Thoracic aorta (tissue), 2 donors: ENCODE data around the gene RECQL. TPM values are rescaled to one million over a fixed set of nuclear protein-coding genes. Genes with fewer than 3 reads are reported as not detected.

Source experiments
- ATAC-seq: fragments of 150-250 bp; one replicate; pipeline ENCODE4 v1.8.0; 2017; ENCODE audit warnings: low read depth; ENCODE audit not compliant: insufficient number of reproducible peaks, low FRiP score
- DNase-seq: peaks from one replicate; pipeline ENCODE4 v3.0.0-alpha.2; 2020; ENCODE audit warnings: low spot score
- H3K27ac ChIP-seq, 2 donors: fragments of 200-600 bp; sonication (generic); 1 replicate in 1 of 2; 2 replicates in 1 of 2; pipeline ENCODE4 v1.5.1; 2016; ENCODE audit warnings: mild to moderate bottlenecking in 2 of 2, moderate library complexity in 2 of 2
- H3K27me3 ChIP-seq: fragments of 200-600 bp; sonication (generic); replicated peaks from 2 replicates; pipeline ENCODE4 v1.6.0; 2016; ENCODE audit warnings: mild to moderate bottlenecking; ENCODE audit not compliant: insufficient read depth
- H3K36me3 ChIP-seq: fragments of 200-600 bp; sonication (generic); one replicate; pipeline ENCODE4 v1.5.1; 2016
- H3K4me1 ChIP-seq, 2 donors: fragments of 200-600 bp; sonication (generic); 1 replicate in 1 of 2; 2 replicates in 1 of 2; pipeline versions ENCODE4 v1.5.1 to v1.6.0; 2016; ENCODE audit warnings: low read depth in 2 of 2, mild to moderate bottlenecking in 1 of 2; ENCODE audit not compliant: control insufficient read depth in 1 of 2
- H3K4me3 ChIP-seq: fragments of 200-600 bp; sonication (generic); 2 replicates; pipeline ENCODE4 v1.5.1; 2016; ENCODE audit warnings: mild to moderate bottlenecking
- H3K9me3 ChIP-seq: fragments of 200-600 bp; sonication (generic); 2 replicates; pipeline ENCODE4 v1.5.1; 2016
- total RNA-seq, 2 donors: library from RNA; depleted of rRNA; stranded (reverse); fragments of >200 nt; gene quantifications; one replicate each; pipeline versions ENCODE4 v1.1.0 to v1.2.3, GENCODE V29; 2016
- TF ChIP-seq, protein P1 (sequence below): fragments of 200-600 bp; sonication (generic); IDR thresholded peaks from one replicate; pipeline ENCODE4 v1.5.1; 2019; ENCODE audit warnings: antibody characterized with exemption

The RECQL gene
- total RNA-seq, 2 donors from 2014 or later = 30.1 to 55.3 TPM

DNA sequence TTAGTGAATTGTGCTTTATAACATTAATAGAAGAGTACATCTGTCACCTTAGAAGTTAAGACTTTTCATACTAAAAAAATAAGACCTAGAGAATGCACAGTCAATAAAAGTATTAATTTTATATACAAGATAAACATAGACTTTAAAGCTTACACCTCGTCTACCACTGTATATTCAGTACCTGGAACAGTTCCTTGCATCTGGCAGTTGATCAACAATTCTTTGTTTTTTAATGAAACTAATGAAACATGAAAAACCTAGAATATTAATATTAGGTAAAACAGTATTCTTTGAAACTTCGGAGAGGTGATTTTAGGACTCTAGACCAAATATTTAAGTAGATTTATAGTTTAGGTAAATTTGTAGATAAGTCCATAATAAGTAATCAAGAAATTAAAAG lies 4.5 kb upstream of the RECQL start:
- Histone ChIP-seq H3K9me3 (no peaks in the 10 kb centered on the region), H3K4me1 (peaks cover 19 to 34% of the 10 kb centered on the region in 2 donors), H3K36me3 (no peaks in the 10 kb centered on the region), H3K4me3 (no peak overlapping the region), H3K27ac (no peak overlapping the region), H3K27me3 (no peaks in the 10 kb centered on the region)
- no peak for DNase-seq
- TF ChIP-seq, protein P1, sequence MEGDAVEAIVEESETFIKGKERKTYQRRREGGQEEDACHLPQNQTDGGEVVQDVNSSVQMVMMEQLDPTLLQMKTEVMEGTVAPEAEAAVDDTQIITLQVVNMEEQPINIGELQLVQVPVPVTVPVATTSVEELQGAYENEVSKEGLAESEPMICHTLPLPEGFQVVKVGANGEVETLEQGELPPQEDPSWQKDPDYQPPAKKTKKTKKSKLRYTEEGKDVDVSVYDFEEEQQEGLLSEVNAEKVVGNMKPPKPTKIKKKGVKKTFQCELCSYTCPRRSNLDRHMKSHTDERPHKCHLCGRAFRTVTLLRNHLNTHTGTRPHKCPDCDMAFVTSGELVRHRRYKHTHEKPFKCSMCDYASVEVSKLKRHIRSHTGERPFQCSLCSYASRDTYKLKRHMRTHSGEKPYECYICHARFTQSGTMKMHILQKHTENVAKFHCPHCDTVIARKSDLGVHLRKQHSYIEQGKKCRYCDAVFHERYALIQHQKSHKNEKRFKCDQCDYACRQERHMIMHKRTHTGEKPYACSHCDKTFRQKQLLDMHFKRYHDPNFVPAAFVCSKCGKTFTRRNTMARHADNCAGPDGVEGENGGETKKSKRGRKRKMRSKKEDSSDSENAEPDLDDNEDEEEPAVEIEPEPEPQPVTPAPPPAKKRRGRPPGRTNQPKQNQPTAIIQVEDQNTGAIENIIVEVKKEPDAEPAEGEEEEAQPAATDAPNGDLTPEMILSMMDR = no peak
- no peak for ATAC-seq

DNA sequence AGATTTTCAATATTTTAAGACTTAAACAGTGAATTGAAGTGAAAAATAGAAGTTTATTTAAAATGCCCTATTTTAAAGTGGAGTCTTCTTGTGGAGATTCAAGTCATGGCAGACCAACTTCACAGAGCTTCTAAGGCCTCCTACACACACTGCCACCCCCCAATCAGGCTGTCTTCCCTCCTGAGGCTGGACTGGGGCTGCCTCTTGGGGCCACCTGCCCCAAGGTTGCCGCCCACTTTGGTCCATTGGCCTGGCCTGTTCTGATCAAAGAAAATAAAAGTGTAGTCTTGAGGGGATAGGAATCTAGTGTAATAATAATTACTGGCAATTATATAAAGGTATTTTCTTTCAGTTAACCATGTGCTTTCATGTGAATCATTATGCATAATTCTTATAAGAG lies 1.4 kb upstream of the RECQL start:
- Histone ChIP-seq H3K27me3 (no peaks in the 10 kb centered on the region), H3K4me3 (peak overlapping the region; percentile 93), H3K4me1 (peaks cover 30 to 52% of the 10 kb centered on the region in 2 donors), H3K9me3 (no peaks in the 10 kb centered on the region), H3K27ac (no peak overlapping the region), H3K36me3 (peaks cover 5% of the 10 kb centered on the region)
- DNase-seq (no peak), ATAC-seq (no peak)
- TF ChIP-seq, protein P1 = no peak

DNA sequence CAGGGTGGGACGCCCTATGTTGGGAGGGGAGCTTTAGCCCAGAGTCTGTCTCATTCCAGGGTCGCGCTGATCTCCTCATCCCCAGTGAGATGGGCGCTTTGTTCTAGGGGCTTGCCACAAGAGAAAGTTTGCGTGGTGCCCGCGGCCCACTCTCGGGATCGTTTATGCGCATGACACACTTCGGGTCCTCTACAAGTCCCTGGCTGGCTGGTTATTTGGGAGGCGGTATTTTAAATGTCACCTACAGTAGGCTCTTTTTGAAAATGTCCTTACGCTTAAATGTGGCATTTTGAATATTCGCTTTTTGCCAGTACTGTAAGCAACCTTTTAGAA lies 695 bp upstream of the RECQL start:
- H3K4me1 ChIP-seq = peaks cover 30 to 52% of the 10 kb centered on the region in 2 donors
- no peaks in the 10 kb centered on the region for H3K9me3 ChIP-seq
- peak; percentile 4 for DNase-seq
- H3K4me3 ChIP-seq = peak overlapping the region; percentile 93
- peaks cover 11% of the 10 kb centered on the region for H3K36me3 ChIP-seq
- TF ChIP-seq, protein P1 = no peak
- no peak for ATAC-seq
- H3K27ac ChIP-seq = peak overlapping the region; percentile 85 to 97
- no peaks in the 10 kb centered on the region for H3K27me3 ChIP-seq

DNA sequence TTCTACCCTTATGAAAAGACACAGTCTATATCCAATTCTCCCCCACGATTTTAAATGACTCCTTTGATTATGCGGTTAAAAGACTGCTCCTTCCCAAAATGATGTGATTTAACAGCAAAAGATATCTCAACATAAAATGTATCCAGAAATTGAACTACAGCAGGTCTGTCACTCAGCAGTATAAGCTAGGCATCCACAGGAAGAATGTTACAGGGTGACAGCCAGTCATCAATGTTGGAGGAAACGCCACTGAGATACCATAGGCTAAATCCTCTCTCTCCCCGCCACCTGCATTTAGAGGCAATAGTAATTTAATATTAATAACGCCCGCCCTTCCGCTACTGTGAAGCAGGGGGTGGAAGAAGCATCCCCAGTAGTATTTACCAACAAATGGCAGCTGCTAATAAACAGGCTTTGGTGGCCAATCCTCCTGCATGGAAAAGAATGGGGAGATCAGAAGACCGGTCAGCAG lies 613 bp downstream of the RECQL start:
- Histone ChIP-seq H3K27ac (peak overlapping the region; percentile 85 to 97), H3K27me3 (no peaks in the 10 kb centered on the region), H3K9me3 (no peaks in the 10 kb centered on the region), H3K4me3 (peak overlapping the region; percentile 93), H3K36me3 (peaks cover 18% of the 10 kb centered on the region), H3K4me1 (peaks cover 30 to 52% of the 10 kb centered on the region in 2 donors)
- TF ChIP-seq, protein P1 = no peak
- ATAC-seq (no peak), DNase-seq (no peak)

DNA sequence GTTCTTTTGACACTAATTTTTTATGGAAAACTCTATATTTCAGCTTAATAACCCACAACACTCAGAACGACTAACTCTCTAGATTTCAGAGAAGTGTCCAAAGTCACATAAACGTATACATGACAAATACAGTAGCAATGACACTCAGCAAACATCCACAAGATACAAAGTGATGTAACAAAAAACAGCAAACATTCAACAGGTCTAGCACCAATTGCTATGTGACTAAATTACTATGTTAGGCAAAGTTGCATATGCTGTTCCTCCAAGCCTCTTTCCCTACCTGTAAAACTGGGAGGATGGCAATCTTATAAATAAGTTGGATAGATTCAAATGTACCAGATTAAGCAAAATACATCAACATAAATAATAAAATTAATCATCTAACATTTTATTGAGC lies 1.7 kb downstream of the RECQL start:
- ATAC-seq = no peak
- peak overlapping the region; percentile 93 for H3K4me3 ChIP-seq
- no peaks in the 10 kb centered on the region for H3K27me3 ChIP-seq
- no peaks in the 10 kb centered on the region for H3K9me3 ChIP-seq
- TF ChIP-seq, protein P1 = no peak
- no peak overlapping the region for H3K27ac ChIP-seq
- peaks cover 30 to 43% of the 10 kb centered on the region in 2 donors for H3K4me1 ChIP-seq
- H3K36me3 ChIP-seq = peaks cover 22% of the 10 kb centered on the region
- DNase-seq = no peak
